Astrocyte of the cerebellum (primary cell): ENCODE results near the gene FAM98B.

Source experiments
- DNase-seq: peaks from one replicate; pipeline ENCODE4 v3.0.0-alpha.2; 2011; ENCODE audit warnings: low read depth
- H3K4me3 ChIP-seq: 2 replicates; pipeline ENCODE4 v1.5.1; 2011; ENCODE audit warnings: mild to moderate bottlenecking, low read depth, low read length, moderate library complexity
- CTCF ChIP-seq: IDR thresholded peaks from 2 replicates; pipeline ENCODE4 v1.5.1; 2012; ENCODE audit warnings: low read length, low read depth, moderate library complexity, mild to moderate bottlenecking; ENCODE audit errors: missing control alignments
- in situ Hi-C: cut with HindIII; loops from 2 replicates; pipeline ENCODE4 v1.10.0; 2017; ENCODE audit warnings: low sequenced_read_pairs

The FAM98B gene

GRCh38 chr15:38459480-38459879, 5.6 kb downstream of the FAM98B start:
- no peak for TF ChIP-seq CTCF
- no peak for DNase-seq
- no peak overlapping the region for H3K4me3 ChIP-seq
- in situ Hi-C loops, result no loop called here

GRCh38 chr15:38460543-38460942, 6.6 kb downstream of the FAM98B start:
- TF ChIP-seq CTCF, result no peak
- in situ Hi-C loops, result no loop called here
- no peak overlapping the region for H3K4me3 ChIP-seq
- DNase-seq, result no peak

GRCh38 chr15:38461066-38461833, 7.3 kb downstream of the FAM98B start:
- no peak for TF ChIP-seq CTCF
- no peak overlapping the region for H3K4me3 ChIP-seq
- no peak for DNase-seq
- in situ Hi-C loops, result no loop called here

- no peak for DNase-seq
- H3K4me3 ChIP-seq, result no peak overlapping the region
- in situ Hi-C loops, result no loop called here
- no peak for TF ChIP-seq CTCF
Observed at GRCh38 chr15:38463893-38464292, 10.0 kb downstream of the FAM98B start.

GRCh38 chr15:38464675-38465074, 10.7 kb downstream of the FAM98B start:
- in situ Hi-C loops, result no loop called here
- DNase-seq, result no peak

GRCh38 chr15:38470816-38471215, 16.9 kb downstream of the FAM98B start:
- DNase-seq, result no peak
- no peak overlapping the region for H3K4me3 ChIP-seq
- no peak for TF ChIP-seq CTCF
- in situ Hi-C loops, result no loop called here

More at GRCh38 chr15:38464675-38465074, 10.7 kb downstream of the FAM98B start:
- H3K4me3 ChIP-seq, result no peak overlapping the region
- TF ChIP-seq CTCF, result no peak

GRCh38 chr15:38471974-38472373, 18.0 kb downstream of the FAM98B start:
- no peak overlapping the region for H3K4me3 ChIP-seq
- DNase-seq, result no peak
- TF ChIP-seq CTCF, result no peak
- in situ Hi-C loops, result no loop called here
